H1 (cell line): ENCODE measurements around the gene FBN2. TPM values are rescaled to one million over a fixed set of nuclear protein-coding genes. Genes with fewer than 3 reads are reported as not detected.

ENCODE experiments used
- BACH1 ChIP-seq: IDR thresholded peaks from 2 replicates; pipeline ENCODE4 v1.6.1; 2012; ENCODE audit warnings: low read length, improper control_type of control experiment
- CREB1 ChIP-seq: IDR thresholded peaks from 2 replicates; pipeline ENCODE4 v1.6.1; 2012; ENCODE audit warnings: inconsistent platforms
- JUN ChIP-seq: IDR thresholded peaks from 2 replicates; pipeline ENCODE4 v1.6.1; 2011; ENCODE audit warnings: low read depth, mild to moderate bottlenecking, improper control_type of control experiment, low read length
- MAFK ChIP-seq: IDR thresholded peaks from 2 replicates; pipeline ENCODE4 v1.6.1; 2012; ENCODE audit warnings: low read depth, mild to moderate bottlenecking, improper control_type of control experiment, low read length
- SIX5 ChIP-seq: IDR thresholded peaks from 2 replicates; pipeline ENCODE4 v1.6.1; 2011; ENCODE audit warnings: mild to moderate bottlenecking, low read depth, low read length
- SP1 ChIP-seq: IDR thresholded peaks from 2 replicates; pipeline ENCODE4 v1.6.1; 2011; ENCODE audit warnings: low read depth, low read length
- SRF ChIP-seq: IDR thresholded peaks from 2 replicates; pipeline ENCODE4 v1.6.1; 2011; ENCODE audit warnings: mild to moderate bottlenecking, low read depth, low read length, moderate library complexity
- polyA plus RNA-seq, 7 experiments: library from polyadenylated mRNA; depleted of rRNA in 3 of 7; stranded (reverse) in 5 of 7; unstranded in 2 of 7; fragments of >200 nt in 5 of 7; fragments of 200-250 nt in 2 of 7; gene quantifications; 1 replicate in 5 of 7; 2 replicates in 1 of 7; 4 replicates in 1 of 7; pipeline versions ENCODE4 v1.2.1 to v1.2.3, GENCODE V29; 2011 to 2013; ENCODE audit warnings: missing spikeins in 2 of 7, mixed read lengths in 2 of 7
- total RNA-seq: library from RNA; stranded (reverse); fragmentation: NEBNext Ultra II Directional; extraction: Animal tissue kit (Norgen Biotek cat#: 25700); gene quantifications from 2 replicates; pipeline ENCODE4 v1.2.1, GENCODE V29; 2021

FBN2 gene
- total and polyA plus RNA-seq, 2 of the 8 experiments (the other 6 are each of a cell fraction or from before 2014, with no cell fraction given): 14.1 to 16.3 TPM

DNA sequence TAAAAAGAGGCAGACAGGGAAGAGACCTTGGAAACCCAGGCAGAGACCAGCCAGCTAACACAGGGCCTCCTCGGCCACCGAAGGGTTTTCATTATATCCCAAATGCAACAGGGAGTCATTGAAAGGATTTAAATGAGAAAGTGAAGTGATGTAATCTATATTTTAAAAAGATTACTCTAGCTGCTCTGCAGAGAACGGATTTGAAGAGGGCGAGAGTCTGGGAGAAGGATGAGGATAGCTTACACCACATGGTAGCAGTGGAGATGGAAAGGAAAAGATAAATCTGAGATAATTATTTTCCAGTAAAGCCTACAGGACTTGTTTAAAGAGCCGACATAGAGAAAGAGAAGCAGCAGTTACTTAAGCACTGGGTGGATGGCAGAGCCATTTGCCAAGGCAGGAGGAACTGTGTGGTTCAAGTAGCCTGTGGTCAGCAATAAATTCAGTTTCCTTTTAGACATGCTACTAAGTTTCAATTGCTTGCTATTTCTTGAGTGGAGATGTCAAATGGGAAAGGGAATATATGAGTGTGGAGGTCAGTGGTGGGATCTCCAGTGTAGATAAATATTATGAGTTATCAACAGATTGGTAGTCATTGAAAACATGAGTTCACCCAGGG is 9.3 kb downstream of the FBN2 start (continued):
- no peak for TF ChIP-seq JUN
- no peak for TF ChIP-seq SIX5
- TF ChIP-seq SP1: no peak
- TF ChIP-seq SRF: no peak
- TF ChIP-seq MAFK: no peak
- no peak for TF ChIP-seq CREB1
- TF ChIP-seq BACH1: no peak
